RWPE1 (cell line): ENCODE data around the gene WFIKKN2.

Experiments used
- CTCF ChIA-PET: fragments of 350-600 bp; sonication (Branson Sonifier 250); formaldehyde crosslinking; extraction: SDS; loops from one replicate; lab custom pipeline; 2021; lab: Yijun Ruan, JAX
- POLR2A ChIA-PET: fragments of 400-600 bp; formaldehyde crosslinking; extraction: SDS; loops from one replicate; lab custom pipeline; 2020; ENCODE audit warnings: antibody characterized with exemption; ENCODE audit not compliant: low non-redundant PET; lab: Yijun Ruan, JAX
- DNase-seq: peaks from one replicate; pipeline ENCODE4 v3.0.0; 2012; ENCODE audit warnings: low spot score
- H3K27ac ChIP-seq: fragments of 450-650 bp; 2 replicates; pipeline ENCODE4 v1.5.1; 2017
- CTCF ChIP-seq: fragments of 450-650 bp; conservative IDR thresholded peaks from 2 replicates; pipeline ENCODE4 v1.5.1; 2017; ENCODE audit warnings: low read depth, mild to moderate bottlenecking

Gene WFIKKN2

GRCh38 chr17:50881182-50881581 is 45.8 kb downstream of the WFIKKN2 start:
- H3K27ac ChIP-seq: peak overlapping the region; percentile 74; the same call in 1 of the 2 replicates
- POLR2A ChIA-PET: no interaction called here
- CTCF ChIA-PET: no interaction called here
- no peak for DNase-seq
- TF ChIP-seq CTCF: no peak

- ChIA-PET POLR2A (interaction anchor here (0.7 kb wide), 1 partner anchor 51 kb away, joined by 4 read pairs; no protein-coding TSS in a partner anchor), CTCF (interaction anchor here (0.6 kb wide), 2 partner anchors 12 to 71 kb away, joined by 3 to 6 read pairs; no protein-coding TSS in a partner anchor)
- DNase-seq: peak; percentile 68
- TF ChIP-seq CTCF: no peak
- H3K27ac ChIP-seq: peak overlapping the region; percentile 72
Observed at GRCh38 chr17:50882851-50883250, 47.5 kb downstream of the WFIKKN2 start.

- peak overlapping the region; percentile 44 for H3K27ac ChIP-seq
- ChIA-PET CTCF (no interaction called here), POLR2A (interaction anchor here (0.5 kb wide), 1 partner anchor 21 kb away, joined by 3 read pairs; no protein-coding TSS in a partner anchor)
- TF ChIP-seq CTCF: no peak
- DNase-seq: no peak
Observed at GRCh38 chr17:50883850-50884438, 48.6 kb downstream of the WFIKKN2 start.

- peak overlapping the region; percentile 44 for H3K27ac ChIP-seq
- no peak for TF ChIP-seq CTCF
- ChIA-PET CTCF (interaction anchor here (0.5 kb wide), 1 partner anchor 306 kb away, joined by 9 read pairs; no protein-coding TSS in a partner anchor), POLR2A (no interaction called here)
- DNase-seq: peak; percentile 25
Observed at GRCh38 chr17:50884439-50885311, 49.3 kb downstream of the WFIKKN2 start.

- POLR2A ChIA-PET: no interaction called here
- DNase-seq: no peak
- no peak for TF ChIP-seq CTCF
- CTCF ChIA-PET: interaction anchor here (0.9 kb wide), 1 partner anchor 18 kb away, joined by 3 read pairs; no protein-coding TSS in a partner anchor
- H3K27ac ChIP-seq: no peak overlapping the region; the same call in 1 of the 2 replicates
Observed at GRCh38 chr17:50887705-50888245, 52.4 kb downstream of the WFIKKN2 start.

GRCh38 chr17:50889528-50890118 is 54.2 kb downstream of the WFIKKN2 start:
- no peak for TF ChIP-seq CTCF
- ChIA-PET POLR2A (no interaction called here), CTCF (no interaction called here)
- DNase-seq: no peak
- H3K27ac ChIP-seq: no peak overlapping the region
